Stimulated activated CD4-positive, alpha-beta T cell treated with anti-CD3 and anti-CD28 coated beads, Interleukin-1b, Interleukin-23, amount 100 ng/mL, for 1 hour (primary cell): ENCODE data around the gene DACT1.

Experiments
- DNase-seq, 2 donors: peaks; one replicate each; pipeline ENCODE4 v3.0.0-alpha.2; 2020; ENCODE audit warnings: low read depth in 2 of 2

DACT1 gene

DNA sequence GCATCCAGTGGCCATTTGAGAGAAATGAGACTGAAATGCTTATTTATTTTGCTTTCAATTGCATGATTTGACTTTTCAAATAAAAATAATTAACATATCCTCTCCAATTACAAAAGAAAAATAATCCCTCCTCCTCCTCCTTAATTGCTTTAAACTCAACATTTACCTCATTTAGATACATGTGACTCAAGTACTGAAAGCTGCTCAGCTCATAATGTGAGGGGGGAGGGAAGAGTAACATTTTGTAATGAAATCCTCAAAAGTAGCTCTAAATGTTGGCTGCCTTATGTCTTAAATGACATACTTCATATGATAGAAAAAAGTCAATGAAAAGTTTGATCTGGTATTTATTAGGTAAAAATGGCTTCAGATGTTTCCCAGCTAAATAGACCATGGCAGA, 29.0 kb downstream of the DACT1 start:
- DNase-seq, result no peak

DNA sequence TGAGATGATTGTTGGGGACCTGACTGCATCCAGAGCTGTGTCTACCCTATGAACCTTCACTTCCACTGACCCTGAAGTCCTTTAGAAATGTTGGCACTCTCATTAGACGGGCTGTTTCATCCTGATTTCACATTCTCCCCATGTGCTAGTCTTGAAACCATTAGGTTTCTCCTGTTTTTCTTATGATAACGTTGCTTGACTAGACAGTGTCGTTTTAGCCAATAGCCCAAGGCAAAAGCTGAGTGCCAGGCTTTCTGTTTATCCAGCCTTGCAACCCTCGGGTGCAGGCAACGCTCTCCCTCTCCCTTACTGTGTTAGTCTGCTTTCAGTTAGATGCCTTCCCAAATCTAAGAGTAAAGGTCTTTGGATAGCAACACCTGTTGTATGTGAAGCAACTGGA, 30.1 kb downstream of the DACT1 start:
- no peak for DNase-seq

DNA sequence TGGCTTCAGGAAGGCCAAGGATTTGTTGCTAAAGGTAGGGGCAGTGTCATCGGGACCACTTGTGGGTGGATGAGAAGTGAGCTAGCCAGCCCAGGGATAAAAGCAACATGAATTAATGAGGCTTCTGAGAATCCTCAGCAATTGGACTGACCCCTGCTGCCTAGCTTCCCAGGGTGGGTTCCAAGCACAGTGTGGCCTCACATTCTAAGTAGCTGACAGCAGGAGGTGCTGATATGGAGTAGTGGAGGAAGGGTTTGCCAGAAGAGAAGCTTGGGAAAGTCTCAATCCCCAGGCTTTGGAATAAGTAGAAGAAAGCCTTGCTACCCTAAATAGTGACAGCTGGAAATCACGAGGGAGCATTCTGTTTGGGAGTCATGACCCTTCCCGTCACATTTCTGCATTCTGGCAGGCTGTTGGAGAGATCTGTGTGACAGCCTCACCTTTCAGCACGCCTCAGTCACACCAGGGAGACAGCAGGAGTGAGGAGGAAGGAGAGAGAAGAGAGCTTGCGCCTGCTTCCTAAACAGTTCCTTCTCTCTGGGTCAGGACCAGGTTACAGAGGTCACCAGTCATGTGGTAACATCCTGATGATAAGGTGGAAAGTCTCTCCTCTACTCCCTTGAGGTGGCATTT, 31.2 kb downstream of the DACT1 start:
- DNase-seq, result no peak

DNA sequence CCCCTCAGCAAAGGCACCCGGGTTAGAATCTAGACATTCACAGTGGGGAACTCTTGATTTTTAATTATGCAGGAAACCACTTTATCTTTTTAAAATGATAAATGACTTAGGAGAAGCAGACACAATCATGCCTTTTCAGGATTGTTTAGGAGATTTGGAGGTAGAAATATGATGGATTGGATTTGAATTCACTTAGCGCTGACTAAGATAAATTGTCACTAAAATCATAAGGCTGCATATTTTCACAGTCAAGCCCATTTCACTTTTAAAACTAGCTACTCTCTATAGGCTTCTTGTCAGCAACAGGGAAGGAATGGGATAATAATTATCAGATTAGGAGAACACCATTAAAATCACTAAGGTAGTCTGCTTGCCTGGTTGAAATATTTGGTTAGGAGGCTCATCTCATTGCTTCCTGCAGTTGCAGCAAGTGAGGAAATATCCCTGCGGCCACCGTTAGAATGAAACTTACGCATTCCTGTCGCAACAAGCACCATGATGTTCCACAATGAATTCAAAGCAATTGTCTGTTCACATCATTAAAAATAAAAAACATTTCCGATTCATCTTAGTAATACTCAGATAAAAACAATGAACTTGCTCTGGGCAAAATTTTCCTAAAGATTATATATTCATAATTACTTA, 31.9 kb downstream of the DACT1 start:
- DNase-seq, result no peak

DNA sequence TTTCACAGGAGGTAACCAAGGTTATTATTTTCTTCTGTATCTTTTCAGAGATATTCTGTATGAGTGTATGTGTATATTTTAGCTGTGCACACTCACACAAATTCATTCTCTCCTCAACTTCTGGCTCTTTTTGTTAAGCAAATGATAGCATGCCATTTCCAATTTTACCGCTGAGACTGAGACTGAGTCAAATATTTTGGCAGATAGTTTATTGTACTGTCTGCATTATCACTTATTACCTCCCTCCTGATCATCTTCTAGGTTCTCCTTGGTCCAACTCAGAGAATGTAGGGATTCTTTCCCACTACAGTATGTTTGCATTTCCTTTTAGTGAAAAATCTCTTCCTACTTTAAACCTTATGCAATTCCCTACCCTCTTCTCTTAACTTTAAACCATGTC, 33.3 kb downstream of the DACT1 start:
- DNase-seq, result no peak

DNA sequence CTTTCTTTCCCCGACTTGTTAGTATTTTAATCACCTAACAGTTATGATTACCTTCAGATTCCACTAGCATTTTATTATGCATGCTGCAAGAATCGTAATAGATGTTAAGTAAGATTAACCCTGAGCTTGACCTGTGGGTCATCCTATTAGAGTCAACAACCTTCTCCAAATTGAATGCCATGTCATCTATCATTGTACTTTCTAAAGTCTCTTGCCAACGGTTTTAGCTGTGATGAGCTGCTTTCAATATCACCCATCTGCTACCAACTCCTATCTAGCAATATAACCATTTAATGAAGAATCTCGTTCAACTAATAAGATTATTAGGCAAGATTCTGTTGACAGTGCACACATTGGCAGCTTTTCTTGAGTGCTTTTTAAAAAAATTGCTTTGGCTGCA, 33.7 kb downstream of the DACT1 start:
- no peak for DNase-seq

DNA sequence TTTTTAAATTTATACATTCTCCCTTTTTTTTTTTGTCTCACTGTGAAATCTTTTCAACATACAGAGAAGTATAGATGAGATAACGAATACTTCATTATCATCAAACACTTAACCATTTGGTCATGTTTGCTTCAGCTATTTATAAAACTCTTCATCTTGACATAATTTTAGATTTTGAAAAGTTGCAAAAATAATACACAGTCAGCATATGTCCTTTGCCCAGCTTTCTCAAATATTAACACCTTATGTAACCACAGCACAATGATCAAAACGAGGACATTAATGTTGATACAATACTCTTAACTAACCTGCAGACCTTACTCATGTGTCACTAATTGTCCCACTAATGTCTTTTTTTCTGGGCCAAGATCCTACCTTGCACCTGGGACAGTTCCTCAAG, 36.0 kb downstream of the DACT1 start:
- no peak for DNase-seq

DNA sequence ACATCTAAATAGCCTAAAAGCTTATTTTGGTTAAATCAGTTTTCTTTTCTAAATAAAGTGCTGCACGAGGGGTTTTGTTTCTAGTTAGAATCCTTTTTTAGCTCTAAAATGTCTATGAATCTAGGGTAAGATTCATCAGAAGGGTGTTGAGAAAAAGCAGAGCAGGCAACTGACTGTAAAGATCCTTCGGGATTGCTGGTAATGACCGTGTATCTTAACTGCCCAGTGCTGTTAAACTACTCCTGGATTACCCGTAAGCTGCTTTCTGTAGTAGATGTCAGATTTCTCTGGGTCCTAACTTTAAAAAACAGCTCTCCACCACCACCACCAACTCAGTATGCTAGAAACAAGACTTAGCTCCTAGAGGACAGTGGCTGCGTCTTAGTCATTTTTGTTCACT, 39.2 kb downstream of the DACT1 start:
- DNase-seq, result no peak

DNA sequence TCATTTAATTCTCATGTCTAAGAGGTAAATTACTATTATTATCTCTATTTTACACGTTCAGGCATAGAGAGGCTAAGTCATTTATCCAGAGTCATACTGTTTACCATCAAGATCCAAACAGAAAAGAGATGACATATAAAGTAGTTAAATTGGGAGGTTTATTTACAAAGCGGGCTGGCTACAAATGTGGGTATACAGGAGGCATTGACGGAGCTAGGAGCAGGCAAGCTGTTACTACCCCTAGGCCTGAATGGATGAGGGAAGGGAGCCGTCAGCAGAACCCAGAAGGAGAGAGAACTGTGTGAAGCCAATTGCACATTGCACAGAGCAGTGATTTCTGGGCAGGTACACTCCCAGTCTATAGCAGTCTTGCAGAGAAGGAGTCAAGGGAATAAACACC, 39.8 kb downstream of the DACT1 start:
- no peak for DNase-seq

DNA sequence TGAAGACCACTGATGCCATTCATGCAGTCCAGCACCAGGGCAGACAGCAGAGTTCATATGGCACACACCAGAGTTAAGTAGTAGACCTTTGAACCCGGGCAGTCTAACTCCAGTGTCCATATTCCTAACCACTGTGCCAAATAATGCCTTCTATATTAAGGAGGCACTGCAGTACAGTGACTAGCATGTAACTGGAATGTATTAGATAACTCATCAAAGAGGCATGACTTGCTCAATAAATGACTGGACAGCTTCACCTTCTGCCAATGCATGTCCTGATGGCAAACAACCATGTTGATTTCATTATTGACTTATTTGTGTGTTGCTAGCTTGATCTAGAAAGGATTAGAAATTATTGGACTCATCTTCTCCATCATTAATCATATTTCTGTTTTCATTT, 40.2 kb downstream of the DACT1 start:
- no peak for DNase-seq

DNA sequence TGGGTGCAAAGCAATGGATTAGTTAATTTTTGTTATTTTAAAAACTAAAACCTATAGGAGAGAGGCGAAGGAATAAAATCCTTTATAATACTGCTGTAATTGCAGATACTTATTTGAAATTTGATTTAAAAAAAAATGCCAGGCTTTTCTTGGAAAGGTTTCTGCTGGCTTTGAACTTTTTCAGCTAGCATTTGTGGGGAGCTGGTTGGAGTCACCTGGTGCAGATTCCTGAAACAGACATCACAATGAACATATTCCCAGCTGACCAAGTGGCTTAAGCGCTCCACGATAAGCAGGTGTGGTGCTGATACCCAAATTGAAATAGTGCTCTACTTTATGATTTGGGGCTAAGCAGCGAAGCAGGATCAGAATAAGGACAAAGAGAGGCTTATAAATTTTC, 42.9 kb downstream of the DACT1 start:
- DNase-seq, result no peak

DNA sequence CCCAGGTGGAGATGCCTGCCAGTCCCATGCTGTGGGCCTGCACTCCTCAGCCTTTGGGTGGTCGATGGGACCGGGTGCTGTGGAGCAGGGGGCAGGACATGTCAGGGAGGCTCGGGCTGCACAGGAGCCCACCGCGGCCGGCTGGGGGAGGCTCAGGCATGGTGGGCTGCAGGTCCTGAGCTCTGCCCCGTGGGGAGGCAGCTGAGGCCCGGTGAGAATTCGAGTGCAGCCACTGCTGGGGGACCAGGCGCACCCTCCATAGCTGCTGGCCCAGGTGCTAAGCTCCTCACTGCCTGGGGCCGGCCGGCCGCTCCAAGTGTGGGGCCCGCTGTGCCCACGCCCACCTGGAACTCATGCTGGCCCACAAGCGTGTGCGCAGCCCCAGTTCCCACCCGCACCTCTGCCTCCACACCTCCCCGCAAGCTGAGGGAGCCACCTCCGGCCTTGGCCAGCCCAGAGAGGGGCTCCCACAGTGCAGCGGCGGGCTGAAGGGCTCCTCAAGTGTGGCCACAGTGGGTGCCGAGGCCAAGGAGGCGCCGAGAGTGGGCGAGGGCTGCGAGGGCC, 49.6 kb downstream of the DACT1 start:
- no peak for DNase-seq

DNA sequence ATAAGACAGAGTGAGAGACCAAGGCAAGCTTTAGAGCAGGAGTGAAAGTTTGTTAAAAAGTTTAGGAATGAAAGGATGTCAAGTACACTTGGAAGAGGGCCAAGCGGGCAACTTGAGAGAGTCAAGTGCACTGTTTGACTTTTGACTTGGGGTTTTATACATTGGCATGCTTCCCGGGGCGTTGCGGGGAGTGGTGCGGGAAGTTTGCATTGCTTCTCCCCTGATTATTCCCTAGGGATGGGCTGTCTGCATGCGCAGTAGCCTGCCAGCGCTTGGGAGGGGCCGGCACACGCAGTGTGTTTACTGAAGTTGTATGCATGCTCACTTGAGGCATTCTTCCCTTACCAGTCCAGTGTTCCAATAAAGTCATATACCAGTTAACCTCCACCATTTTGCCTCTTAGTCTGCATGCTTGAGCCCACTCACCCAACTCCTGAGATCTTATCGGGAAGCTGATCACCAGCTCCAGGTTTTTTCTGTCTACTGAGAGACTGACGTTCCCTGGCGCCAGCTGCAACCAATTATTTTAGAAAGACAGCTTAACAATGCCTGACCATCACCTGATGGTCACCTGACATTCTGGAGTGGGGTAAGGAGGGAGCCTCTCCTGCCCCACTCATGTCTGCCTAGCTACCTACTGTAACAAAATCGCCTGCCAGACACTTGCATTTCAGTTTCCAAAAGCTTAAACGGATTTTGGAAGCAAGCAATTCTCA, 53.2 kb downstream of the DACT1 start:
- DNase-seq, result no peak

DNA sequence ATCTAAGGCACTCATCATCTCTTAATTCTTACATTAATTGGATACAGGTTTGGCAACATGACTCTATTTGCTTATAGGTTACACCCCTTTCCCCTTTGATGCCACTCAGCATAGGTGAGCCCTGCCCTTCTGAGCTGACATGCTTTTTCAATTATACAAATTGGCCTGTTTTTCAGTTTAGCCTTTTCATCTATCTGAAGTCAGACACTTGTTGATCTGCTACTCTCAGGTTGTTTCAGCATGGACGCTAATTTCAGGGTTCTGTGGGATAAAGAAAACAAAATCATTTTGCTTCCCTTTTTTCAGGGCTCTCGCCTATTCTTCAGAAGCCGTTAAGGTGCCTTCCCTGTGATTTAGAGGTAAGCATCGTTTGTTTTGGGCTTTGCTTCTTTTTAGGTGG, 55.3 kb downstream of the DACT1 start:
- DNase-seq, result no peak

DNA sequence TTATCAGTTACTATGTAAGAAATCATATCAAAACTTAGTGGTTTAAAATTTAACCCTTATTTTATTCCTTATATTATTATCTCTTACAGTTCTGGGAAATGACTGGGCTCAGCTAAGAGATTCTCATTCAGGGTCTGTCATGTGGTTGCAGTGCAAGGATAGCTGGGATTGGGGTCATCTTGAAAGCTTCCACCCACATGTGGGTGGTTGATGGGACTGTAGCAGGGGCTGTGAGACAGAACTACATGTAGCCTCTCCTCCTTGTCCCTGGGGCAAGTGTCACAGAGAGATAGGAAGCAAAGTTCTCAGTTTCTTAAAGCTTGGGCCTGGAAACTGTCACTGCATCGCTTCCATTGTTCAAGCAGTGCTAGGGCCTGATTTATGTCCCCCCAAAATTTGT, 57.8 kb downstream of the DACT1 start:
- no peak for DNase-seq

DNA sequence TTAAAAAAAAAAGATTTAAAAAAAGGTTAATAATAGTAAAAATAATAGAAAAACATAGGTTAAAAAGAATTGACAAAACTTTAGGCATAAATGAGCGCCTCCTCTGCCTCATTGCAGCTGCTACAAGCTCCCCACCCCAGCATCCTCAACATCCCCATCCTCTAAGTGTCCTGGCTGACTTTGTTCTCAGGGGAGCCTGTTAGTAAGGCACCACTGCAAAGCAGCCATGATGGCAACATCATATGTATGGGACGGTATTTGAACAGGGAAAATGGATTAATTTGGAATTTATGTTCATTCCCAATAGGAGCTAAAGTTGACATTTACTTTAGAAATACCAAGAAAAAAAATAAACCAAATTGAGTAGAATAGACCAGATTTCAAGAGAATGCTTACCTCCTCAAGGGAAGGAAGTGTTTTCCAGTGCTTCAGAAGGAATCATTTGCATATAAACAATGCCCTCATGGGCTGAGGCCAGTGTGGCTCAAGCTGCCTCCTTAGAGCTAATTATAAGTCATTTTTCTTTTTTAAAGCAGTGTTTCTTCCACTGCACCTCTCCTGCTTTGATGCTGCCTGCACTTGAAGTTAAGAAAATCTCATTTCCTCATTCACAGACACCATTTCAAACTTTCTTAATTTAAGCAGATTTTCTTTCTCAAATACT, 59.6 kb downstream of the DACT1 start:
- no peak for DNase-seq
